GM11168 (cell line): ENCODE results near the gene PMM2.

Experiments
- in situ Hi-C: fragments of 300-500 bp; cut with MboI; formaldehyde crosslinking; loops from one replicate; pipeline ENCODE4 v1.12.0; 2022; ENCODE audit warnings: low sequenced_read_pairs; ENCODE audit not compliant: unreplicated experiment

PMM2 gene

GRCh38 chr16:8880839-8881510, 83.3 kb downstream of the PMM2 start:
- in situ Hi-C loops: loop anchor here (5.0 kb wide), 1 partner anchor 314 kb away; no protein-coding TSS in a partner anchor

- in situ Hi-C loops: loop anchor here (5.0 kb wide), 1 partner anchor 315 kb away; no protein-coding TSS in a partner anchor
These were observed 84.5 kb downstream of the PMM2 start, which contains the start of gene LITAFD for GRCh38 chr16:8882041-8882617. Gene LITAFD (plus strand): TSS chr16:8882351. CDS start chr16:8884356, 2,005 bp downstream.

GRCh38 chr16:8882725-8883377, 85.2 kb downstream of the PMM2 start:
- in situ Hi-C loops: loop anchor here (5.0 kb wide), 1 partner anchor 316 kb away; no protein-coding TSS in a partner anchor

GRCh38 chr16:8885674-8886592, 88.3 kb downstream of the PMM2 start:
- in situ Hi-C loops: no loop called here

GRCh38 chr16:8886593-8887430, 89.2 kb downstream of the PMM2 start:
- in situ Hi-C loops: no loop called here

- in situ Hi-C loops: no loop called here
These were observed 89.8 kb downstream of the PMM2 start for GRCh38 chr16:8887431-8887765.

- in situ Hi-C loops: no loop called here
These were observed 90.4 kb downstream of the PMM2 start for GRCh38 chr16:8887952-8888560.

GRCh38 chr16:8888951-8889892, 91.6 kb downstream of the PMM2 start:
- in situ Hi-C loops: no loop called here

- in situ Hi-C loops: no loop called here
These were observed 92.4 kb downstream of the PMM2 start for GRCh38 chr16:8889893-8890548.

GRCh38 chr16:8890549-8890921, 92.9 kb downstream of the PMM2 start:
- in situ Hi-C loops: no loop called here

- in situ Hi-C loops: no loop called here
These were observed 94.5 kb downstream of the PMM2 start for GRCh38 chr16:8892101-8892575.

- in situ Hi-C loops: no loop called here
These were observed 95.8 kb downstream of the PMM2 start for GRCh38 chr16:8893426-8893825.

- in situ Hi-C loops: no loop called here
These were observed 96.5 kb downstream of the PMM2 start for GRCh38 chr16:8893976-8894690.

- in situ Hi-C loops: loop anchor here (5.0 kb wide), 1 partner anchor 102 kb away; no protein-coding TSS in a partner anchor
These were observed 97.2 kb downstream of the PMM2 start for GRCh38 chr16:8894736-8895334.

GRCh38 chr16:8898660-8899318, 101.2 kb downstream of the PMM2 start:
- in situ Hi-C loops: loop anchor here (5.0 kb wide), 1 partner anchor 99 kb away; no protein-coding TSS in a partner anchor
